ENCODE data around the gene CTRL. TPM values are rescaled to one million over a fixed set of nuclear protein-coding genes. Genes with fewer than 3 reads are reported as not detected.

CTRL gene
- total RNA-seq, 2 experiments from 2014 or later = 5.5 TPM

GRCh38 chr16:67945392-67945933, 13.8 kb upstream of the CTRL start:
- ChIA-PET CTCF (interaction anchor here (0.6 to 1.1 kb wide), 3 partner anchors 9 to 818 kb away, joined by 3 to 4 read pairs (median 4); partner anchors contain the start of gene PSMB10), POLR2A (interaction anchor here (3.4 kb wide), 1 partner anchor 9 kb away, joined by 17 read pairs; the partner anchor contains the start of gene PSMB10)
- DNase-seq (no peak), ATAC-seq (no peak)
- Mint-ChIP-seq H3K36me3 (ENCODE audit: low read depth) (peaks cover 32% of the 10 kb centered on the region), H3K27ac (no peak overlapping the region), H3K27me3 (ENCODE audit: low read depth) (no peaks in the 10 kb centered on the region), H3K4me3 (no peak overlapping the region), H3K9me3 (ENCODE audit: insufficient read depth) (no peaks in the 10 kb centered on the region), H3K4me1 (ENCODE audit: low read depth) (peaks cover 17% of the 10 kb centered on the region)

GRCh38 chr16:67944690-67945391, 13.2 kb upstream of the CTRL start:
- ATAC-seq (no peak), DNase-seq (no peak)
- H3K36me3 Mint-ChIP-seq (ENCODE audit: low read depth) = peaks cover 34% of the 10 kb centered on the region
- peaks cover 23% of the 10 kb centered on the region for H3K4me1 Mint-ChIP-seq (ENCODE audit: low read depth)
- no peaks in the 10 kb centered on the region for H3K9me3 Mint-ChIP-seq (ENCODE audit: insufficient read depth)
- POLR2A ChIA-PET = interaction anchor here (3.4 kb wide), 1 partner anchor 9 kb away, joined by 17 read pairs; the partner anchor contains the start of gene PSMB10
- no peak overlapping the region for H3K4me3 Mint-ChIP-seq
- no peak overlapping the region for H3K27ac Mint-ChIP-seq
- no peaks in the 10 kb centered on the region for H3K27me3 Mint-ChIP-seq (ENCODE audit: low read depth)
- CTCF ChIA-PET = interaction anchor here (0.6 to 1.3 kb wide), 4 partner anchors 8 to 817 kb away, joined by 3 to 4 read pairs (median 4); partner anchors contain the start of gene PSMB10

- POLR2A ChIA-PET = interaction anchor here (3.4 kb wide), 1 partner anchor 8 kb away, joined by 17 read pairs; the partner anchor contains the start of gene PSMB10
- Mint-ChIP-seq H3K27ac (no peak within 1 kb of the TSS), H3K36me3 (ENCODE audit: low read depth) (peaks cover 40% of the 10 kb centered on the region), H3K27me3 (ENCODE audit: low read depth) (no peaks in the 10 kb centered on the region), H3K4me3 (no peak within 1 kb of the TSS), H3K9me3 (ENCODE audit: insufficient read depth) (no peaks in the 10 kb centered on the region), H3K4me1 (ENCODE audit: low read depth) (peaks cover 32% of the 10 kb centered on the region)
- DNase-seq = no peak
- no peak for ATAC-seq
- CTCF ChIA-PET = interaction anchor here (1.3 to 5.5 kb wide), 2 partner anchors 60 to 96 kb away, joined by 4 to 27 read pairs; no protein-coding TSS in a partner anchor
Observed at GRCh38 chr16:67943619-67944504, 12.2 kb upstream of the CTRL start, which contains the start of gene LCAT. TSS of gene LCAT (minus strand) at chr16:67944120. CDS start at chr16:67944101, 19 bp downstream.

- no peak for DNase-seq
- no peaks in the 10 kb centered on the region for H3K9me3 Mint-ChIP-seq (ENCODE audit: insufficient read depth)
- peaks cover 32% of the 10 kb centered on the region for H3K4me1 Mint-ChIP-seq (ENCODE audit: low read depth)
- ATAC-seq = no peak
- ChIA-PET POLR2A (no interaction called here), CTCF (interaction anchor here (5.5 kb wide), 1 partner anchor 97 kb away, joined by 27 read pairs; no protein-coding TSS in a partner anchor)
- no peak overlapping the region for H3K4me3 Mint-ChIP-seq
- no peaks in the 10 kb centered on the region for H3K27me3 Mint-ChIP-seq (ENCODE audit: low read depth)
- H3K27ac Mint-ChIP-seq = no peak overlapping the region
- peaks cover 40% of the 10 kb centered on the region for H3K36me3 Mint-ChIP-seq (ENCODE audit: low read depth)
Observed at GRCh38 chr16:67943256-67943618, 11.6 kb upstream of the CTRL start.

GRCh38 chr16:67942510-67943255, 11.0 kb upstream of the CTRL start:
- DNase-seq = no peak
- H3K9me3 Mint-ChIP-seq (ENCODE audit: insufficient read depth) = no peaks in the 10 kb centered on the region
- no peak overlapping the region for H3K4me3 Mint-ChIP-seq
- H3K27ac Mint-ChIP-seq = no peak overlapping the region
- H3K4me1 Mint-ChIP-seq (ENCODE audit: low read depth) = peaks cover 32% of the 10 kb centered on the region
- ChIA-PET POLR2A (no interaction called here), CTCF (interaction anchor here (0.6 to 5.5 kb wide), 16 partner anchors 20 to 132 kb away, joined by 3 to 27 read pairs (median 4); partner anchors contain the start of gene DDX28)
- no peaks in the 10 kb centered on the region for H3K27me3 Mint-ChIP-seq (ENCODE audit: low read depth)
- peaks cover 39% of the 10 kb centered on the region for H3K36me3 Mint-ChIP-seq (ENCODE audit: low read depth)
- no peak for ATAC-seq

GRCh38 chr16:67942200-67942509, 10.5 kb upstream of the CTRL start:
- Mint-ChIP-seq H3K4me3 (no peak overlapping the region), H3K36me3 (ENCODE audit: low read depth) (peaks cover 41% of the 10 kb centered on the region), H3K9me3 (ENCODE audit: insufficient read depth) (no peaks in the 10 kb centered on the region), H3K27ac (peak overlapping the region; percentile 17), H3K4me1 (ENCODE audit: low read depth) (peaks cover 36% of the 10 kb centered on the region), H3K27me3 (ENCODE audit: low read depth) (no peaks in the 10 kb centered on the region)
- POLR2A ChIA-PET = no interaction called here
- CTCF ChIA-PET = interaction anchor here (0.6 to 5.5 kb wide), 18 partner anchors 19 to 132 kb away, joined by 3 to 27 read pairs (median 4); partner anchors contain the start of gene DDX28
- ATAC-seq (peak; percentile 44), DNase-seq (peak; percentile 54)

- H3K4me3 Mint-ChIP-seq = no peak overlapping the region
- no peaks in the 10 kb centered on the region for H3K27me3 Mint-ChIP-seq (ENCODE audit: low read depth)
- no peaks in the 10 kb centered on the region for H3K9me3 Mint-ChIP-seq (ENCODE audit: insufficient read depth)
- peak overlapping the region; percentile 17 for H3K27ac Mint-ChIP-seq
- POLR2A ChIA-PET = no interaction called here
- DNase-seq (no peak), ATAC-seq (no peak)
- CTCF ChIA-PET = interaction anchor here (0.6 to 5.5 kb wide), 22 partner anchors 9 to 377 kb away, joined by 3 to 27 read pairs (median 4); partner anchors contain the start of genes CTRL and DDX28
- peaks cover 40% of the 10 kb centered on the region for H3K4me1 Mint-ChIP-seq (ENCODE audit: low read depth)
- H3K36me3 Mint-ChIP-seq (ENCODE audit: low read depth) = peaks cover 42% of the 10 kb centered on the region
Observed at GRCh38 chr16:67941469-67942199, 10.0 kb upstream of the CTRL start.

DNA sequence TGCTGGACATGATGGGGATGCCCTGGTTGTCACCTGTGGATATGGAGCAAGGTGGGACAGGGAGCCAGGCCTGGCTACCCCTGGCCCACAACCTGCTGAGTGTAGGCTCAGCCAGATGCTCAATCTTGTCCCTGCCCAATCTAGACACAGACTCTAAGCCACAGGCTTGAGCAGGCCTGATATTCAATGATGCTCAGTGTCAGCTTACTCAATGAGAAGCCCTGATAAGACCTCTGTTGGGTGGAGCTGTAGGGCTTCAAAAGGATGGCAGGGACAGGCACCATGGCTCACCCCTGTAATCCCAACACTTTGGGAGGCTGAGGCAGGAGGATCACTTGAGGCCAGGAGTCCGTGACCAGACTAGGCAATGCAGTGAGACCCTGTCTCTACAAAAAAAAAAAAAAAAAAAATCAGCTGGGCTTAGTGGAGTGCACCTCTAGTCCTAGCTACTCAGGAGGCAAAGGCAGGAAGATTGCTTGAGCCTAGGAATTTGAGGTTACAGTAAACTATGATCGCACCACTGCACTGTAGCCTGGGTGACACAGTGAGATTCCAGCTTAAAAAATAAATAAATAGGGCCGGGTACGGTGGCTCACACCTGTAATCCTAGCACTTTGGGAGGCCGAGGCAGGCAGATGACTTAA, 8.9 kb upstream of the CTRL start:
- H3K4me1 Mint-ChIP-seq (ENCODE audit: low read depth) = peaks cover 40% of the 10 kb centered on the region
- H3K27ac Mint-ChIP-seq = peak overlapping the region; percentile 83
- POLR2A ChIA-PET = interaction anchor here (0.6 to 1.4 kb wide), 4 partner anchors 59 to 1332 kb away, joined by 3 to 4 read pairs (median 4); partner anchors contain the start of genes DDX28, DPEP2 and DUS2
- ATAC-seq (no peak), DNase-seq (no peak)
- H3K4me3 Mint-ChIP-seq = no peak overlapping the region
- H3K36me3 Mint-ChIP-seq (ENCODE audit: low read depth) = peaks cover 45% of the 10 kb centered on the region
- H3K27me3 Mint-ChIP-seq (ENCODE audit: low read depth) = no peaks in the 10 kb centered on the region
- CTCF ChIA-PET = interaction anchor here (0.6 to 5.5 kb wide), 13 partner anchors 9 to 378 kb away, joined by 3 to 27 read pairs (median 4); partner anchors contain the start of gene CTRL
- H3K9me3 Mint-ChIP-seq (ENCODE audit: insufficient read depth) = no peaks in the 10 kb centered on the region

- H3K36me3 Mint-ChIP-seq (ENCODE audit: low read depth) = peaks cover 49% of the 10 kb centered on the region
- POLR2A ChIA-PET = interaction anchor here (0.7 to 1.4 kb wide), 5 partner anchors 9 to 288 kb away, joined by 3 to 5 read pairs (median 4); partner anchors contain the start of genes DDX28, DPEP2 and DUS2
- H3K27ac Mint-ChIP-seq = peak overlapping the region; percentile 83
- CTCF ChIA-PET = interaction anchor here (0.8 to 5.5 kb wide), 7 partner anchors 8 to 123 kb away, joined by 3 to 27 read pairs (median 5); partner anchors contain the start of gene CTRL
- H3K9me3 Mint-ChIP-seq (ENCODE audit: insufficient read depth) = no peaks in the 10 kb centered on the region
- ATAC-seq = no peak
- peaks cover 47% of the 10 kb centered on the region for H3K4me1 Mint-ChIP-seq (ENCODE audit: low read depth)
- peak overlapping the region; percentile 25 for H3K4me3 Mint-ChIP-seq
- no peaks in the 10 kb centered on the region for H3K27me3 Mint-ChIP-seq (ENCODE audit: low read depth)
- DNase-seq = peak; percentile 48
Observed at GRCh38 chr16:67939507-67940445, 8.1 kb upstream of the CTRL start.
